Measurements from ENCODE around the gene RHOXF1.
"Not testable (repeated sequence)": the region's sequence is repeated elsewhere in the genome, so short reads cannot be mapped to it uniquely, and the experiment has no call there.

RHOXF1 gene, protein sequence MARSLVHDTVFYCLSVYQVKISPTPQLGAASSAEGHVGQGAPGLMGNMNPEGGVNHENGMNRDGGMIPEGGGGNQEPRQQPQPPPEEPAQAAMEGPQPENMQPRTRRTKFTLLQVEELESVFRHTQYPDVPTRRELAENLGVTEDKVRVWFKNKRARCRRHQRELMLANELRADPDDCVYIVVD

GRCh38 chrX:120115438-120115963 lies at the start of gene RHOXF1:
TSS of gene RHOXF1 (minus strand) at chrX:120115913. CDS start at chrX:120115862, 51 bp downstream.
- DNase-seq (ENCODE audit: low read depth) = no peak

- not testable (repeated sequence) for DNase-seq (ENCODE audit: low read depth)
These were observed 43.4 kb upstream of the RHOXF1 start for GRCh38 chrX:120159086-120159485.

- not testable (repeated sequence) for DNase-seq (ENCODE audit: low read depth)
These were observed 42.6 kb upstream of the RHOXF1 start, which contains the start of gene RHOXF2 for GRCh38 chrX:120158313-120158712. TSS of gene RHOXF2 (plus strand) at chrX:120158613. CDS start at chrX:120158751, 138 bp downstream.

GRCh38 chrX:120150109-120150744 lies 34.5 kb upstream of the RHOXF1 start:
- DNase-seq (ENCODE audit: low read depth) = not testable (repeated sequence)

GRCh38 chrX:120147537-120147936 lies 31.8 kb upstream of the RHOXF1 start:
- no peak for DNase-seq (ENCODE audit: low read depth)

DNA sequence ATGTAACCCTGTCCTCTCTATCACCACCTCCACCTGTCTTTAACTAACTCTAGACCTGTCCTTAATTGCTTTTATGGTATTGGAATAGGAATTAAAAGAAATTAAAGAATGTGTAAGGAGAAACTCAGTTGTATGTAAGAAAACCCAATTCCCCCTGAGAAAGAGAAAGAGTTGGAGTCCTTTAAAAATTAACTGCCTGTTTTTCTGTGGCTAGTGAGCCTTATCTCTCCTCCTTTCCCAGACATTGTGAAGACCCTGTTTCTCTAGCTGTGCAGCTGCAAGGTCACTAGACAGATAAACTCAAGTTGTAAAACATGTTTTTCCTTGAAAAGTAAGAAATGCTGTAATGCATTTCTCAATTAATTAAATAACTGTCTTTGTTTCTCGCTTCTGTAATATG lies 30.6 kb upstream of the RHOXF1 start:
- not testable (repeated sequence) for DNase-seq (ENCODE audit: low read depth)

- DNase-seq (ENCODE audit: low read depth) = no peak
These were observed 29.7 kb upstream of the RHOXF1 start for GRCh38 chrX:120145295-120145925.

GRCh38 chrX:120144178-120144844 lies 28.6 kb upstream of the RHOXF1 start:
- DNase-seq (ENCODE audit: low read depth) = no peak

GRCh38 chrX:120140293-120140981 lies 24.7 kb upstream of the RHOXF1 start:
- DNase-seq (ENCODE audit: low read depth) = no peak

GRCh38 chrX:120137439-120137838 lies 21.7 kb upstream of the RHOXF1 start:
- DNase-seq (ENCODE audit: low read depth) = no peak

- no peak for DNase-seq (ENCODE audit: low read depth)
These were observed 21.1 kb upstream of the RHOXF1 start for GRCh38 chrX:120136840-120137239.

DNA sequence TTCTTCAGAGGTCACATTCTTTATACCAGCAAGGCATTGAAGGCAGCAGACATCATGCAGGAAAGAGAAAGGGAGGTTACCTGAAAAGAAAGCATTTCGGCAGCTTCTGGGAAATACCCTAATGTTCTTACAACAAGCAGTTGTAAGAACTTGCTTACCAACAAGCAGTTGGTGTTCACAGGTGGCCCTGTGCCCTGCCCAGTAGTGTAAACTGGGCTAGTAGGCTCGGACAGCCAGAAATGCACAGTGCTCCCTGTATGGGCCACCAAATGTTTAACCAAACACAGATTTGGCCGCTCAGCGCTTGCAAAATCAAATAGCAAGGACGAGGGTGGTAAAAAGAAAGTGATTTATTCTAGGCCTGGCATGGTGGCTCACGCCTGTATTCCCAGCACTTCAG lies 20.4 kb upstream of the RHOXF1 start:
- DNase-seq (ENCODE audit: low read depth) = no peak

DNA sequence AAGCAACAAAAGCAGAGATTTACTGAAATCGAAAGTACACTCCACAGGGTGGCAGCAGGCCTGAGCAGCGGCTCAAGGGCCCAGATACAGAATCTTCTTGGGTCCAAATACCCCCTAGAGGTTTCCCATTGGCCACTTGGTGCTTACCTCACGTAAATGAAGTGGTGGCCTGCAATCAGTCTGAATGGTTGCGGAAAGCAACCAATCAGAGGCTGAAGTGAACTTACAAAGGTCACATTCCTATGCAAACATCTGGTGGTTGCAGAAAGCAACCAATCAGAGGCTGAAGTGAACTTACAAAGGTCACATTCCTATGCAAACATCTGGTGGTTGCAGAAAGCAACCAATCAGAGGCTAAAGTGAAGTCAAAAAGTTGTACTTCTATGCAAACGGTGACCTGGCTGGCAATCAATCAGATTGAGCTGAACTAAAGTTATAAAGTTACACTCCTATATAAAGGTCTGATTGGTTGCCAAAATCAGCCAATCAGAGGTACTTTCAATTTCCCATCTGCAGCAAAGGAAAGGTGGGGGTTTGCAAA lies 12.7 kb upstream of the RHOXF1 start:
- DNase-seq (ENCODE audit: low read depth) = not testable (repeated sequence)

GRCh38 chrX:120125444-120125843 lies 9.7 kb upstream of the RHOXF1 start:
- no peak for DNase-seq (ENCODE audit: low read depth)

DNA sequence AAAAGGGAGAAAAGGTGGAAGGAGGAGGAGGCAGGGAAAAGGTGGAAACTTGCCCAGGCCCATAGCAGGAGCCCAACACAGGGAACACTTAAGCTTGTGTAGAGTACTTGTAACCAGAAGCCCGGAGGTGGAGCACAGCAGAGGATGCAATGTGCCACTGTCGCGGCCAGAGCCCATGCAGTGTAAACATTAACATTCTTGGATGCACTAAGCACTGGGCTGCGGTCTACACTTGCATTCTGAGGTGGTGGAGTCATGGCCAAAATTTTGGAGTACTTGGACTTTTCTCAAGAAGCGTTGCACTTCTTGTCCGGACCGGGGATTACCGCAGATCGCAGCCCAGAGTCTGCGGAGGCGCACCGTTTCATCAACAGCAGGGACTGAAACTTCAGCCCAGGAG lies 4.5 kb upstream of the RHOXF1 start:
- peak; percentile 3 for DNase-seq (ENCODE audit: low read depth)

DNA sequence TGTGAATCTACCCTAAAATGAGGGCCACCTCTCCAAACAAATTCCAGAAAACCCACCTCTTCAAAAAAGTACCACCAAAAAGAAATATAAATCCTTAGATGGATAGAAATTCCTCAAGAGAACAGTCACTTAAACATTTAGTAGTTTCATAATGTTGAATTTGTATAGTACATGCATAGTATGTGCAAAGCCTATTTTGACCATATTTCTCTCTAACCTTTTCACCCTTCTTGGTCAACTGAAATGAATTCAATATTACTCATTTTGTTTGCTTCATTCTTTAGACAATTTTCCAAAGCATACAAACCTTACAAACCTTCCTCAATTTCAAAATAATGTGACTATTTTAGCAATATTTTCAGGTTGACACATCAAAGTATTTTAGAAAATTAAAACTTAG lies 4.1 kb downstream of the RHOXF1 start:
- peak; percentile 8 for DNase-seq (ENCODE audit: low read depth)

DNA sequence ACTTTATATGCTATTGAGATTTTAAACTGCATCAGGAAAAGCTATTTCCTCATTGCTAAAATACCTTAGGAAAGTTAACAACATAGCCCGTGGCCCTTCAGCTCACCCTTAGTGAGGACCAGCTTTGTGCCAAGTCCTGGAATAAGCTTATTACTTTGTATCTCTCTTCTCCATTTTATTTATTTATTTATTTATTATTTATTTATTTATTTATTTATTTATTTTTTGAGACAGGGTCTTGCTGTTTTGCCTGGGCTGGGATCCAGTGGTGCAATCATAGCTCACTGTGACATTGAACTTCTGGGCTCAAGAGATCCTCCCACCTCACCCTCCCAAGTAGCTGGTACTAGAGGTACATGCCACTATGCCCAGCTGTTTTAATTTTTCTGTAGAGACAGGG lies 6.3 kb downstream of the RHOXF1 start:
- no peak for DNase-seq (ENCODE audit: low read depth)

- not testable (repeated sequence) for DNase-seq (ENCODE audit: low read depth)
These were observed 11.0 kb downstream of the RHOXF1 start for GRCh38 chrX:120104707-120105106.

DNA sequence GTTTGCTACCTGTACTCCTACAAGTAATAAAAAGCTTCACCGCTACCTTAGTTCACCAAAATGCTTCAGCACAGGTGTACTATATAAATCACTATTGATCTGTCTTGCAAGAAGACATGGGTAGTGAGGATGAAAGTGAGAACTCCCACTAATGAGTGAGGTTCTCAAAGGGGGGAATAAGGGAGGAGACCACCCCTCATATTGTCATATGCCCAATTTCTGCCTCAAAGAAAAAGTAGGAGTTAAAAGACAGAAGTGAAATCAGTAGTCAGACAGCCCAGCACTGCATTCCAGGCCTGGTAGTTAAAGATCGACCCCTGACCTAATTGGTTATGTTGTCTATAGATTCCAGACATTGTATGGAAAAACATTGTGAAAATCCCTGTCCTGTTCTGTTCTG lies 14.7 kb downstream of the RHOXF1 start:
- not testable (repeated sequence) for DNase-seq (ENCODE audit: low read depth)

- DNase-seq (ENCODE audit: low read depth) = no peak
These were observed 25.5 kb downstream of the RHOXF1 start for GRCh38 chrX:120090208-120090607.

- DNase-seq (ENCODE audit: low read depth) = no peak
These were observed 28.3 kb downstream of the RHOXF1 start for GRCh38 chrX:120087289-120088017.
